ENCODE results near the gene NOS1AP.
A peak's percentile ranks its signal among the peaks of the same experiment; 100 is the strongest.

NOS1AP gene

DNA sequence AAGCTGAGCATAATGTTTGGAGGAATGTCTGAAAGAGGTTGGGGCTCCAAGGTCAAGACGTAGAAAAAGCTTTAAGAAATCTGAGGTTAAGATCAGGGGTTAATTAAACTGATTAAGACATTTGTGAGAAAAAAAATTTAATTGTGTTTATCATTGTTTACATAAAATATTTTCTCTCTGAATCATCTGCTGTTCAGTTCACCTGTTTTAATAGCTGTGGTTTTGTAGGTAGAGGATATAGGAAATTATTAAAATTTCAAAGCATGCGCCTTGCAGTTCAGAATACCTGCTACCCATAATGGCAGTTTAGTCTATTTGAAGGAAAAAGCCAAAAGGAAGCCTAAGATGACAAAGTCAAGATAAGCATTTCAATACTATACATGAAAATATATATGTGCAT, 154.0 kb downstream of the NOS1AP start:
- H3K27ac ChIP-seq (ENCODE audit: low read length) = no peak overlapping the region

DNA sequence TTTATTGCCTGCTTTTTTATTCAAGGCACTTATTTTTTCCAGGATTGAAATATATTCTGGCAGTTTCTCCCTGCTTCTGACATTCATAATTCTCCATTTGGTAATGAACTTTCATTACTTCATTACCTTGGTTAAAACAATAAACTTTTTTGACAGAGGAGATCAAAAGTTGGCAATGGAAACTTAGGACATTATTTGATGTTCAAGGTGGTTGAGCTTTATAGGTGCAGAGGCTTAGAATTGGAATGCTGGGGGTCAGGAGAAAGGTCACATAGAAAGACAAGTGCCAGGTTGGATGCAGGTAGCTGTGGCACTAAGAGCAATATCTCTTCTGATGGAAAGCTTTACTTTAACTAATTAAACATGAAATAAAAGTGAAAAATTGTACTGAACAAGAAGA, 154.8 kb downstream of the NOS1AP start:
- Histone ChIP-seq H3K9me3 (replicated peaks; ENCODE audit: insufficient read depth, low read length) (no peaks in the 10 kb centered on the region), H3K27ac (ENCODE audit: low read length) (no peak overlapping the region), H3F3A (ENCODE audit: insufficient read depth, low read length) (no peaks in the 10 kb centered on the region), H2AFZ (ENCODE audit: low read length) (no peak overlapping the region), H3K36me3 (replicated peaks; ENCODE audit: insufficient read depth, low read length) (no peaks in the 10 kb centered on the region), H3K4me3 (ENCODE audit: low read length) (no peak overlapping the region), H3K4me2 (ENCODE audit: low read depth, low read length) (no peak overlapping the region), H4K20me1 (ENCODE audit: insufficient read depth, low read length) (no peaks in the 10 kb centered on the region), H3K4me1 (ENCODE audit: low read length) (peaks cover 8% of the 10 kb centered on the region), H3K9me2 (replicated peaks; ENCODE audit: insufficient read depth, low read length) (no peaks in the 10 kb centered on the region), H3K9ac (ENCODE audit: low read length) (no peak overlapping the region), H3K79me2 (ENCODE audit: low read length) (no peaks in the 10 kb centered on the region), H3K27me3 (replicated peaks; ENCODE audit: insufficient read depth, low read length) (no peaks in the 10 kb centered on the region)
- TF ChIP-seq, protein P1, sequence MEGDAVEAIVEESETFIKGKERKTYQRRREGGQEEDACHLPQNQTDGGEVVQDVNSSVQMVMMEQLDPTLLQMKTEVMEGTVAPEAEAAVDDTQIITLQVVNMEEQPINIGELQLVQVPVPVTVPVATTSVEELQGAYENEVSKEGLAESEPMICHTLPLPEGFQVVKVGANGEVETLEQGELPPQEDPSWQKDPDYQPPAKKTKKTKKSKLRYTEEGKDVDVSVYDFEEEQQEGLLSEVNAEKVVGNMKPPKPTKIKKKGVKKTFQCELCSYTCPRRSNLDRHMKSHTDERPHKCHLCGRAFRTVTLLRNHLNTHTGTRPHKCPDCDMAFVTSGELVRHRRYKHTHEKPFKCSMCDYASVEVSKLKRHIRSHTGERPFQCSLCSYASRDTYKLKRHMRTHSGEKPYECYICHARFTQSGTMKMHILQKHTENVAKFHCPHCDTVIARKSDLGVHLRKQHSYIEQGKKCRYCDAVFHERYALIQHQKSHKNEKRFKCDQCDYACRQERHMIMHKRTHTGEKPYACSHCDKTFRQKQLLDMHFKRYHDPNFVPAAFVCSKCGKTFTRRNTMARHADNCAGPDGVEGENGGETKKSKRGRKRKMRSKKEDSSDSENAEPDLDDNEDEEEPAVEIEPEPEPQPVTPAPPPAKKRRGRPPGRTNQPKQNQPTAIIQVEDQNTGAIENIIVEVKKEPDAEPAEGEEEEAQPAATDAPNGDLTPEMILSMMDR (IDR thresholded peaks at IDR 0.05; ENCODE audit: low read length) = no peak
- TF ChIP-seq EZH2phosphoT487 (IDR thresholded peaks at IDR 0.05; ENCODE audit: low read length) (no peak), EZH2 (optimal IDR thresholded peaks at IDR 0.05; ENCODE audit: low read depth, low read length) (no peak)
- DNase-seq = no peak

More for the DNA sequence above, 154.0 kb downstream of the NOS1AP start:
- TF ChIP-seq, protein P1 (IDR thresholded peaks at IDR 0.05; ENCODE audit: low read length) = no peak
- TF ChIP-seq EZH2phosphoT487 (IDR thresholded peaks at IDR 0.05; ENCODE audit: low read length) = no peak
- no peak for TF ChIP-seq EZH2 (optimal IDR thresholded peaks at IDR 0.05; ENCODE audit: low read depth, low read length)
- Histone ChIP-seq H3K27me3 (replicated peaks; ENCODE audit: insufficient read depth, low read length) (no peaks in the 10 kb centered on the region), H3K79me2 (ENCODE audit: low read length) (no peaks in the 10 kb centered on the region), H3F3A (ENCODE audit: insufficient read depth, low read length) (no peaks in the 10 kb centered on the region), H2AFZ (ENCODE audit: low read length) (no peak overlapping the region), H3K9me2 (replicated peaks; ENCODE audit: insufficient read depth, low read length) (no peaks in the 10 kb centered on the region), H4K20me1 (ENCODE audit: insufficient read depth, low read length) (no peaks in the 10 kb centered on the region), H3K9ac (ENCODE audit: low read length) (no peak overlapping the region), H3K4me3 (ENCODE audit: low read length) (no peak overlapping the region), H3K36me3 (replicated peaks; ENCODE audit: insufficient read depth, low read length) (no peaks in the 10 kb centered on the region), H3K4me2 (ENCODE audit: low read depth, low read length) (no peak overlapping the region), H3K4me1 (ENCODE audit: low read length) (0 out of 2 replicates have a peak, but pooled peaks cover 2% of the 10 kb centered on the region), H3K9me3 (replicated peaks; ENCODE audit: insufficient read depth, low read length) (no peaks in the 10 kb centered on the region)
- no peak for DNase-seq

DNA sequence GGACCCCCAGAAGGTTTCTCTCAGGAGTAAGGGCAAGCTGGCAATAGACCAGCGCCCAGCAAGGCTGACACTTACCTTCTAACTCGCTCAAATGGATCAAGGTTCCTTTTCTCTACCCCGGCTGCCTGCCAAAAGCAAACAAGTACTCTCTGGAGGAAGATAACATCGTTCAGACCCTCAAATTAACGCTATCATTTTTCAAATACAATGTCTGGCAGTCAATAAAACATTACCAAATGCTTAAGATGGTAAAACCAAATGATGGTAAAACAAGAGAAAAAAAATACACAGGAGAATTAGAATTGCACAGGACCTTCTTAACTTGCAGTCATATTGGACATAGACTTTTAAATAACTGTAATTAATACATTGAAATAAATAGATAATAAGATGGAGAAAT, 159.1 kb downstream of the NOS1AP start:
- DNase-seq = no peak
- Histone ChIP-seq H3K4me3 (ENCODE audit: low read length) (no peak overlapping the region), H3K9me2 (replicated peaks; ENCODE audit: insufficient read depth, low read length) (no peaks in the 10 kb centered on the region), H3K27ac (ENCODE audit: low read length) (no peak overlapping the region), H3K27me3 (replicated peaks; ENCODE audit: insufficient read depth, low read length) (no peaks in the 10 kb centered on the region), H3K4me1 (ENCODE audit: low read length) (peaks cover 26% of the 10 kb centered on the region), H3K36me3 (replicated peaks; ENCODE audit: insufficient read depth, low read length) (no peaks in the 10 kb centered on the region), H3K79me2 (ENCODE audit: low read length) (no peaks in the 10 kb centered on the region), H3K9me3 (replicated peaks; ENCODE audit: insufficient read depth, low read length) (no peaks in the 10 kb centered on the region), H4K20me1 (ENCODE audit: insufficient read depth, low read length) (no peaks in the 10 kb centered on the region), H3K4me2 (ENCODE audit: low read depth, low read length) (peak overlapping the region; percentile 30), H3K9ac (ENCODE audit: low read length) (no peak overlapping the region), H2AFZ (ENCODE audit: low read length) (no peak overlapping the region), H3F3A (ENCODE audit: insufficient read depth, low read length) (peaks cover 13% of the 10 kb centered on the region)
- TF ChIP-seq EZH2 (optimal IDR thresholded peaks at IDR 0.05; ENCODE audit: low read depth, low read length) (no peak), EZH2phosphoT487 (IDR thresholded peaks at IDR 0.05; ENCODE audit: low read length) (no peak)
- TF ChIP-seq, protein P1 (IDR thresholded peaks at IDR 0.05; ENCODE audit: low read length) = no peak
